HG03565 (cell line): ENCODE results near the gene ZFR.
"Not testable (repeated sequence)": the region's sequence is repeated elsewhere in the genome, so short reads cannot be mapped to it uniquely, and the experiment has no call there.

Experiments
- ATAC-seq: cut with Tn5 transposase; IDR thresholded peaks from one replicate; pipeline ENCODE4 v1.9.1; 2021; ENCODE audit warnings: mild to moderate bottlenecking, moderate library complexity; ENCODE audit not compliant: unreplicated experiment

The ZFR gene

GRCh38 chr5:32413466-32414263 lies 30.9 kb downstream of the ZFR start:
- no peak for ATAC-seq

DNA sequence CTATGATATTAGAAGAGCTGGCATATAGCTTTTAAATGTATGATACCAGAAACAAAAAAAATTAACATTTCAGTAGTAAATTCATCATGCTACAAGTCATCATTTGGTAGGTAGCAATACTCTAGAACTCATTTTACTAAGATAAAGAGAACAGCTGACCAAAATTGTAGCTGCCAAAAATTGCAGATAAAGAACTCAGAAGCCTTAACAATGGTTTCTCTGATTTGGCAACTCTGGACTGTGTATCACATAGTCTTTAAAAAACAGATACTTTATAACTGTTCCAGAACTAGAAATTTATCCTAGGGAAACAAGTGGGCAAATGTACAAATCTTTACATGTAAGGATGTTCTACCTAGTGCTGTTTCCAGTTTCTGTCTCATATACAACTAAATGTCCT lies 33.9 kb downstream of the ZFR start:
- ATAC-seq: no peak

- ATAC-seq: no peak
Measured at GRCh38 chr5:32406650-32407049, 37.9 kb downstream of the ZFR start.

- ATAC-seq: no peak
Measured at GRCh38 chr5:32405507-32405906, 39.0 kb downstream of the ZFR start.

- ATAC-seq: no peak
Measured at GRCh38 chr5:32403760-32404159, 40.8 kb downstream of the ZFR start.

DNA sequence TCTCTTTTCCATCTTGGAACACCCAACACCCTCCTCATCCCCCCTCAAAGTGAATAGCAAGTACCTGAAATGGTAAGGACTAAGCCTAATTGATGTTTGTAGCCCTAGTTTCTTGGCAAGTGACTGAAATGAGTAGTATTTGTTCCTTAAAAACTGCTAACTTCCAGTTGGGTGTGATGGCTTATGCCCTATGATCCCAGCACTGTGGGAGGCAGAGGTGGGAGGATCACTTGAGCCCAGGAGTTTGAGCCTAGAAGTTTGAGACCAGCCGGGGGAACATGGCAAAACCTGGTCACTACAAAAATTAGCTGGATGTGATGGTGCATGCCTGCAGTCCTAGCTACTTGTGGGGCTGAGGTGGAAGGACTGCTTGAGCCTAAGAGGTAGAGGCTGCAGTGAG lies 44.1 kb downstream of the ZFR start:
- ATAC-seq: no peak

- ATAC-seq: not testable (repeated sequence)
Measured at GRCh38 chr5:32398754-32399153, 45.8 kb downstream of the ZFR start.

DNA sequence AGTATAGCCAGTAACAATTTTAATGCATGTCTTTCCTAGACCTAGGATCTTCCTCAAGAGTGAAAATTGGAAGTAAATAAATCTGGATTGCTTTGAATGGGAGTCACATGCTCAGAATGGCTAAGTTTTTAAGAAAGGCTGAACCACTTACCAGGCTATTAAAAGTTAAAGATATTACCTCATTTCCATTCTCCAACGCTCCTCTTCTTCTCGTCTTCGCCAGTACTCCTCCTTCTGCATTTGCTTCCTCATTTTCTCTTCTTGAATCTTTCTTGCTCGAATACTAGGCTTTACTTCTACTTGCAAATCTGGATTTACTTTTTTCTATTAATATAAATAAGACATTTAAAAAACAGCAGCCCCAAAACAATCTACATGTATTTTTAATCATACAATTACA lies 49.6 kb downstream of the ZFR start:
- no peak for ATAC-seq

GRCh38 chr5:32392039-32392438 lies 52.5 kb downstream of the ZFR start:
- ATAC-seq: no peak

DNA sequence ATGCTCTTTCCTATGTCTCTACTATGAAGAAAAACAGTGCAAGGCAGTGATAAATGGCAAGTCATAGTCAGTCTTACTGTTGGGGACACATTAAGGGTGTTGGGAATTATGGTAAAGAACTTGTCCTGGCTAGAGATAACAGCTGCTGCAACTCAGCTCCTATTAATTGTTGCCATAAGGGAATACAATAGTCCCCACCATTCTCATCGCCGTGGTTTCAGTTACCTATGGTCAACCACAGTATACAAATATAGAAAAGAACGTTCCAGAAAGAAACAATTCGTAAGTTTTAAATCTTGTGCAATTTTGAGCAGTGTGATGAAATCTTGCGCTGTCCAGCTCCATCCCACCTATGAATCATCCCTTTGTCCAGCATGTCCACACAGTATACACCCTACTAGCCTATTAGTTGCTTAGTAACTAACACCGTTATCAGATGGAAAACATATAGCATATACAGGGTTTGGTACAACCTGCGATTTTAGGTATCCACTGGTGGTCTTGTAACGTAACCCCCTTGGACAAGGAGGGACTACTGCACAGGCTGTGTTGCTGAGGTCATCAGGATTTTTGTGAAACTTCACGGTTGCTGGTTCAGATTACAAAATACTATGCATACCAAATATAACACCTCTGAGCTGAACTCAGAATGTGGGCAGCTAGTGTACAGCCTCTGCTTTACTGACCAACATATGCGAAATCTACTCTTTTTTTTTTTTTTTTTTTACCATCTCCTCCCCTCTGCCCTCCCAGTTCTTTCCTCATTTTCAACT lies 53.5 kb downstream of the ZFR start:
- no peak for ATAC-seq

DNA sequence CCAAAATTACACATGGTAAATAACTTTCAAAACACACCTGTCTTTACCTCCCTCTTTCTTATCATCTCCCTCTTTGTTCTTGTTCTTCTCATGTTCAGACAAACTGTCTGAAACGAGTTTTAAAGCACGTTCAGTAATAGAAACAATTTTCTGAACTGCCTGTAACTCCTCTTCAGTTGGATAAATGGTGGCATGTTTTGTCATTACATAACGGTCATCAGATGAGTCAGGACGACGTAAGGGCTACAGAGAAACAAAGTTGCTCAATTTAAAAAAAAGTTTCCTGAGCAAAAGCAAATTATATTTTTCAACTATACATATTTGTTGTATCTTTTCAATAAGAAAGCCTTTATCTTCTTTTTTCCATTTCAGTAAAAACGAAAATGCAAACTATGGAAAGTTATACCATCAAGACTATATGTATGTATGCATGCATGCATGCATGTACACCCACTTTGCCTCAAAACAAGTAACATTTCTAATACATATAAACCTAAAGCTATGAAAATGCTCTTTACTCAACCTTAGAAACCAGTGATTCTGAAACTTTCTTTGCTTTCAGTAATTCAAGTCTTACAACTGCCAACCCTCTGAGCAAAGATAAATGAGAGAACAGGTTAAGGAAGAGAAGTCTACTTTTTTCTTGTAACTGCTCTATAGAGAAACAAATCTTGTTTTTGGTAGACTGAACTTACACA lies 56.0 kb downstream of the ZFR start:
- ATAC-seq: no peak

- no peak for ATAC-seq
Measured at GRCh38 chr5:32387841-32388240, 56.7 kb downstream of the ZFR start.

- no peak for ATAC-seq
Measured at GRCh38 chr5:32387211-32387610, 57.3 kb downstream of the ZFR start.

- ATAC-seq: no peak
Measured at GRCh38 chr5:32384621-32385020, 59.9 kb downstream of the ZFR start.

- no peak for ATAC-seq
Measured at GRCh38 chr5:32383586-32383985, 61.0 kb downstream of the ZFR start.

DNA sequence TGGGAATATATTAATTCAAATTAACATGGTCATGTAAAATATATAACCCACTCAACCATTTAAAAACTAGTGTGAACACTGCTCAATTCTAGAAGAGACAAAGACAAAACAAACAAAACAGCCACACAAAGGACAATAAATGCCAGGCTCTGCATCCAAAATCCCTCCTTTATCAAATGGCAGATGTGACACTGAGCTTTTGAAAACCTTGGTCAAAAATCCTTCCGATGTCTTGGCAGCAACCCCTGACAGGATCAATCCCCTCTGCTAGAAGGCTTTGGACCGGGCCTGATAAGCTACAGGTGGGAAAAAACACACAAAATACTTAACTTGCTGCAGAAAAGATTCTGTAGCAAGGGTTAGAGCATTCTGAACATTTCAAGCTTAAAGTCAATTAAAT lies 61.5 kb downstream of the ZFR start:
- no peak for ATAC-seq

GRCh38 chr5:32379421-32379820 lies 65.1 kb downstream of the ZFR start:
- ATAC-seq: no peak

GRCh38 chr5:32378966-32379365 lies 65.6 kb downstream of the ZFR start:
- no peak for ATAC-seq

GRCh38 chr5:32369542-32370155 lies 74.9 kb downstream of the ZFR start:
- ATAC-seq: no peak

- no peak for ATAC-seq
Measured at GRCh38 chr5:32369032-32369431, 75.5 kb downstream of the ZFR start.

DNA sequence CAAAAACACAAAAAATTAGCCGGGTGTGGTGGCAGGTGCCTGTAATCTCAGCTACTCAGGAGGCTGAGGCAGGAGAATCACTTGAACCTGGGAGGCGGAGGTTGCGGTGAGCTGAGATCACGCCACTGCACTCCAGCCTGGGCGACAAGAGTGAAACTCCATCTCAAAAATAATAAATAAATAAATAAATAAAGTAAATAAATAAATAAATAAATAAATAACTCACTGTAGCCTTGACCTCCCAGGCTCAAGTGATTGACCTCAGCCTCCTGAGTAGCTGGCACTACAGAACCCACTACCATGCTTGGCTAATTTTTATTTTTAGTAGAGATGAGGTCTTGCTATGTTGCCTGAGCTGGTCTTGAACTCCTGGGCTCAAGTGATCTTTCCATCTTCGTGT lies 77.3 kb downstream of the ZFR start:
- not testable (repeated sequence) for ATAC-seq
